Tibial nerve (tissue), 4 donors: ENCODE data around the gene HMCN1. TPM values are rescaled to one million over a fixed set of nuclear protein-coding genes. Genes with fewer than 3 reads are reported as not detected.

ENCODE experiments used
- DNase-seq, 2 donors: peaks; one replicate each; pipeline ENCODE4 v3.0.0-alpha.2; 2019; ENCODE audit warnings: low spot score in 2 of 2
- H3K27ac ChIP-seq, 4 donors: fragments of 200-600 bp; sonication (generic) in 3 of 4; one replicate each; pipeline ENCODE4 v1.5.1; 2017 to 2019; ENCODE audit warnings: mild to moderate bottlenecking in 1 of 4
- H3K27me3 ChIP-seq, 2 donors: fragments of 200-600 bp; sonication (generic) in 1 of 2; one replicate each; pipeline versions ENCODE4 v1.5.1 to v1.6.0; 2017 to 2019
- H3K36me3 ChIP-seq, 3 donors: fragments of 200-600 bp; sonication (generic); one replicate each; pipeline ENCODE4 v1.5.1; 2018 to 2019
- H3K4me1 ChIP-seq, 4 donors: fragments of 200-600 bp; sonication (generic) in 3 of 4; one replicate each; pipeline ENCODE4 v1.5.1; 2017 to 2019
- H3K4me3 ChIP-seq, 4 donors: fragments of 200-600 bp; sonication (generic) in 3 of 4; one replicate each; pipeline ENCODE4 v1.5.1; 2017 to 2019; ENCODE audit warnings: mild to moderate bottlenecking in 1 of 4, moderate library complexity in 1 of 4
- H3K9me3 ChIP-seq, 4 donors: fragments of 200-600 bp; sonication (generic) in 3 of 4; one replicate each; pipeline ENCODE4 v1.5.1; 2017 to 2019
- CTCF ChIP-seq, 5 experiments: fragments of 200-600 bp in 3 of 5; fragments of 450-650 bp in 2 of 5; sonication (generic) in 3 of 5; IDR thresholded peaks; one replicate each; pipeline ENCODE4 v1.5.1; 2016 to 2019; ENCODE audit warnings: antibody characterized with exemption in 5 of 5, mild to moderate bottlenecking in 3 of 5, moderate library complexity in 2 of 5
- EP300 ChIP-seq, 2 donors: sonication (generic); formaldehyde crosslinking; IDR thresholded peaks; one replicate each; pipeline ENCODE4 v1.6.1; 2017; ENCODE audit warnings: antibody characterized with exemption in 2 of 2, mild to moderate bottlenecking in 1 of 2
- POLR2A ChIP-seq, 2 donors: fragments of 450-650 bp; IDR thresholded peaks; one replicate each; pipeline ENCODE4 v1.6.1; 2017; ENCODE audit warnings: antibody characterized with exemption in 2 of 2, mild to moderate bottlenecking in 2 of 2, moderate library complexity in 2 of 2
- WGBS, 2 donors: methylation state at CpG; one replicate each; pipeline ENCODE4 v1.1.5; 2018; 5-methylcytosine and 5-hydroxymethylcytosine counted together
- total RNA-seq, 4 donors: library from RNA; depleted of rRNA; stranded (reverse); fragments of >200 nt; gene quantifications; one replicate each; pipeline ENCODE4 v1.1.0, GENCODE V29; 2016

Gene HMCN1
- total RNA-seq, 4 donors from 2014 or later = 2.1 to 13.3 (median 3.9) TPM

GRCh38 chr1:186002406-186002805 lies 268.2 kb downstream of the HMCN1 start:
- Histone ChIP-seq H3K4me1 (no peaks in the 10 kb centered on the region), H3K4me3 (no peak overlapping the region), H3K27me3 (no peaks in the 10 kb centered on the region), H3K27ac (no peak overlapping the region), H3K9me3 (no peaks in the 10 kb centered on the region), H3K36me3 (no peaks in the 10 kb centered on the region)
- DNase-seq = no peak
- TF ChIP-seq CTCF (IDR thresholded peaks at IDR 0.05) = no peak
- no peak for TF ChIP-seq POLR2A (IDR thresholded peaks at IDR 0.05)
- no peak for TF ChIP-seq EP300 (IDR thresholded peaks at IDR 0.05)
- 87 to 89% methylated on average over 2 of the region's 2 CpGs for WGBS, 2 donors

GRCh38 chr1:186009039-186009737 lies 275.0 kb downstream of the HMCN1 start:
- Histone ChIP-seq H3K27me3 (no peaks in the 10 kb centered on the region), H3K36me3 (no peaks in the 10 kb centered on the region), H3K4me3 (no peak overlapping the region), H3K4me1 (peaks cover 0 to 13% (median 0%) of the 10 kb centered on the region in 4 donors), H3K27ac (no peak overlapping the region), H3K9me3 (no peaks in the 10 kb centered on the region)
- TF ChIP-seq EP300 (IDR thresholded peaks at IDR 0.05) = no peak
- no peak for TF ChIP-seq POLR2A (IDR thresholded peaks at IDR 0.05)
- no peak for TF ChIP-seq CTCF (IDR thresholded peaks at IDR 0.05)
- 43 to 54% methylated on average over 1 of the region's 1 CpG for WGBS, 2 donors
- no peak for DNase-seq

- no peaks in the 10 kb centered on the region for H3K36me3 ChIP-seq
- DNase-seq = no peak
- H3K4me1 ChIP-seq = peaks cover 0 to 2% (median 0%) of the 10 kb centered on the region in 4 donors
- no peaks in the 10 kb centered on the region for H3K27me3 ChIP-seq
- no peak overlapping the region for H3K4me3 ChIP-seq
- H3K27ac ChIP-seq = no peak overlapping the region
- TF ChIP-seq CTCF (IDR thresholded peaks at IDR 0.05) = no peak
- TF ChIP-seq POLR2A (IDR thresholded peaks at IDR 0.05) = no peak
- no peak for TF ChIP-seq EP300 (IDR thresholded peaks at IDR 0.05)
- no peaks in the 10 kb centered on the region for H3K9me3 ChIP-seq
Observed at GRCh38 chr1:186014370-186015037, 280.3 kb downstream of the HMCN1 start.

- no peak for DNase-seq
- H3K4me3 ChIP-seq = no peak overlapping the region
- TF ChIP-seq EP300 (IDR thresholded peaks at IDR 0.05) = no peak
- TF ChIP-seq CTCF (IDR thresholded peaks at IDR 0.05) = no peak
- no peak for TF ChIP-seq POLR2A (IDR thresholded peaks at IDR 0.05)
- H3K36me3 ChIP-seq = no peaks in the 10 kb centered on the region
- no peak overlapping the region for H3K27ac ChIP-seq
- H3K27me3 ChIP-seq = no peaks in the 10 kb centered on the region
- no peaks in the 10 kb centered on the region for H3K9me3 ChIP-seq
- no peaks in the 10 kb centered on the region for H3K4me1 ChIP-seq
Observed at GRCh38 chr1:186016856-186017255, 282.7 kb downstream of the HMCN1 start.

GRCh38 chr1:186022184-186022583 lies 288.0 kb downstream of the HMCN1 start:
- Histone ChIP-seq H3K36me3 (no peaks in the 10 kb centered on the region), H3K4me3 (no peak overlapping the region), H3K27me3 (no peaks in the 10 kb centered on the region), H3K27ac (no peak overlapping the region), H3K9me3 (no peaks in the 10 kb centered on the region), H3K4me1 (no peaks in the 10 kb centered on the region)
- 94 to 95% methylated on average over 1 of the region's 1 CpG for WGBS, 2 donors
- DNase-seq = no peak
- no peak for TF ChIP-seq POLR2A (IDR thresholded peaks at IDR 0.05)
- TF ChIP-seq EP300 (IDR thresholded peaks at IDR 0.05) = no peak
- no peak for TF ChIP-seq CTCF (IDR thresholded peaks at IDR 0.05)
